H1 (cell line): ENCODE data around the gene CIAO2B. TPM values are rescaled to one million over a fixed set of nuclear protein-coding genes. Genes with fewer than 3 reads are reported as not detected.

Experiments used
- CTCF ChIA-PET: fragments of 300-600 bp; sonication (Branson Sonifier 250); formaldehyde crosslinking; loops from one replicate; lab custom pipeline; 2021; ENCODE audit not compliant: partially characterized antibody; lab: Charles Lee
- POLR2A ChIA-PET: fragments of 300-600 bp; sonication (Branson Sonifier 250); formaldehyde crosslinking; loops from one replicate; lab custom pipeline; 2021; ENCODE audit warnings: inconsistent platforms; ENCODE audit not compliant: partially characterized antibody; lab: Charles Lee
- DNase-seq, 2 experiments: peaks; one replicate each; pipeline versions ENCODE4 v3.0.0 to v3.0.0-alpha.2; 2010 to 2022; ENCODE audit warnings: low spot score in 2 of 2, low read depth in 1 of 2, mixed read lengths in 1 of 2
- FAIRE-seq: peaks from 2 replicates; lab custom pipeline; 2011; peaks lifted over from hg19 to GRCh38; lab: Jason Lieb, UNC
- H2AFZ ChIP-seq: 2 replicates; pipeline ENCODE4 v1.8.1; 2012; ENCODE audit warnings: low read length, inconsistent platforms
- H2AK5ac ChIP-seq: 2 replicates; pipeline ENCODE4 v1.6.1; 2013; ENCODE audit warnings: low read depth, low read length
- H2BK120ac ChIP-seq: replicated peaks from 2 replicates; pipeline ENCODE3; 2013; ENCODE audit warnings: low read depth, low read length, inconsistent platforms
- H2BK12ac ChIP-seq: 2 replicates; pipeline ENCODE4 v1.6.1; 2013; ENCODE audit warnings: low read depth, low read length
- H2BK15ac ChIP-seq: 2 replicates; pipeline ENCODE4 v1.6.1; 2013; ENCODE audit warnings: low read length
- H2BK20ac ChIP-seq: 2 replicates; pipeline ENCODE4 v1.6.1; 2013; ENCODE audit warnings: low read length
- H2BK5ac ChIP-seq: 2 replicates; pipeline ENCODE4 v1.6.1; 2013; ENCODE audit warnings: low read depth, low read length
- H3K14ac ChIP-seq: 2 replicates; pipeline ENCODE4 v1.6.1; 2013; ENCODE audit warnings: inconsistent platforms; ENCODE audit not compliant: insufficient read length
- H3K18ac ChIP-seq: 2 replicates; pipeline ENCODE4 v1.6.1; 2013; ENCODE audit warnings: low read length; ENCODE audit errors: extremely low read depth
- H3K23ac ChIP-seq: 2 replicates; pipeline ENCODE4 v1.6.1; 2013; ENCODE audit warnings: inconsistent platforms; ENCODE audit not compliant: insufficient read length
- H3K23me2 ChIP-seq: 2 replicates; pipeline ENCODE4 v1.6.1; 2013; ENCODE audit warnings: low read depth, low read length
- H3K27ac ChIP-seq: 2 replicates; pipeline ENCODE4 v1.6.1; 2011; ENCODE audit warnings: low read depth, low read length, inconsistent platforms
- H3K27me3 ChIP-seq, 4 experiments: replicated peaks in 1 of 4; 1 replicate in 1 of 4; 2 replicates in 3 of 4; pipeline versions ENCODE4 v1.6.1 to v1.8.1; 2011 to 2013; ENCODE audit warnings: low read length in 3 of 4, mild to moderate bottlenecking in 3 of 4, inconsistent platforms in 2 of 4, mixed read lengths in 2 of 4, moderate library complexity in 1 of 4; ENCODE audit not compliant: control insufficient read depth in 3 of 4, insufficient read depth in 3 of 4; ENCODE audit errors: extremely low read depth in 1 of 4
- H3K36me3 ChIP-seq, 4 experiments: 2 replicates each; pipeline versions ENCODE4 v1.6.1 to v1.8.1; 2011 to 2013; ENCODE audit warnings: mild to moderate bottlenecking in 4 of 4, low read length in 3 of 4, moderate library complexity in 2 of 4, control low read depth in 1 of 4, inconsistent platforms in 1 of 4; ENCODE audit not compliant: insufficient read depth in 4 of 4, control insufficient read depth in 2 of 4
- H3K4ac ChIP-seq: replicated peaks from 2 replicates; pipeline ENCODE3; 2013; ENCODE audit warnings: low read length, low read depth, mixed read lengths, inconsistent platforms; ENCODE audit not compliant: insufficient read length
- H3K4me1 ChIP-seq, 4 experiments: replicated peaks in 1 of 4; 1 replicate in 1 of 4; 2 replicates in 3 of 4; pipeline versions ENCODE4 v1.6.1 to v1.8.1; 2011 to 2013; ENCODE audit warnings: low read length in 3 of 4, inconsistent platforms in 2 of 4, mixed read lengths in 1 of 4; ENCODE audit not compliant: insufficient read depth in 4 of 4, control insufficient read depth in 3 of 4
- H3K4me2 ChIP-seq, 2 experiments: 2 replicates each; pipeline versions ENCODE4 v1.6.1 to v1.8.1; 2011 to 2013; ENCODE audit warnings: low read depth in 2 of 2, low read length in 2 of 2, control low read depth in 1 of 2, inconsistent platforms in 1 of 2, mild to moderate bottlenecking in 1 of 2; ENCODE audit not compliant: insufficient read depth in 1 of 2
- H3K4me3 ChIP-seq, 4 experiments: fragments of 200-600, 300-600 bp in 1 of 4; sonication (generic), shearing (Covaris generic), sonication (Bioruptor Twin) in 1 of 4; 2 replicates each; pipeline versions ENCODE4 v1.5.1 to v1.8.1; 2011 to 2016; ENCODE audit warnings: low read length in 4 of 4, low read depth in 3 of 4, control low read depth in 2 of 4, inconsistent platforms in 2 of 4, mild to moderate bottlenecking in 2 of 4, mixed read lengths in 1 of 4, moderate library complexity in 1 of 4; ENCODE audit not compliant: insufficient read depth in 2 of 4; ENCODE audit errors: extremely low read depth in 1 of 4
- H3K56ac ChIP-seq: replicated peaks from 2 replicates; pipeline ENCODE3; 2013; ENCODE audit warnings: low read depth, mild to moderate bottlenecking, mixed read lengths, low read length, inconsistent platforms; ENCODE audit not compliant: insufficient read length
- H3K79me1 ChIP-seq: 2 replicates; pipeline ENCODE4 v1.6.1; 2013; ENCODE audit warnings: low read depth, low read length, control low read depth
- H3K79me2 ChIP-seq, 2 experiments: 2 replicates each; pipeline versions ENCODE4 v1.6.1 to v1.8.1; 2012 to 2013; ENCODE audit warnings: low read length in 2 of 2, mild to moderate bottlenecking in 2 of 2, inconsistent platforms in 1 of 2; ENCODE audit not compliant: insufficient read depth in 2 of 2, control insufficient read depth in 1 of 2
- H3K9ac ChIP-seq, 4 experiments: replicated peaks in 1 of 4; 1 replicate in 1 of 4; 2 replicates in 3 of 4; pipeline versions ENCODE4 v1.6.1 to v1.8.1; 2011 to 2013; ENCODE audit warnings: low read depth in 3 of 4, low read length in 3 of 4, control low read depth in 2 of 4, mild to moderate bottlenecking in 2 of 4, moderate library complexity in 2 of 4, inconsistent platforms in 1 of 4; ENCODE audit errors: extremely low read depth in 1 of 4
- H3K9me3 ChIP-seq, 2 experiments: 2 replicates each; pipeline versions ENCODE4 v1.6.1 to v1.8.1; 2012 to 2013; ENCODE audit warnings: mild to moderate bottlenecking in 2 of 2, moderate library complexity in 2 of 2, control low read depth in 1 of 2, inconsistent platforms in 1 of 2, low read depth in 1 of 2, low read length in 1 of 2, mixed read lengths in 1 of 2; ENCODE audit not compliant: insufficient read depth in 2 of 2
- H4K20me1 ChIP-seq, 2 experiments: replicated peaks in 1 of 2; 2 replicates each; pipeline versions ENCODE3 to v1.8.1; 2011 to 2013; ENCODE audit warnings: inconsistent platforms in 2 of 2, low read length in 2 of 2, mild to moderate bottlenecking in 1 of 2; ENCODE audit not compliant: insufficient read depth in 2 of 2, control insufficient read depth in 1 of 2
- H4K5ac ChIP-seq: 2 replicates; pipeline ENCODE4 v1.6.1; 2013; ENCODE audit warnings: low read length, low read depth, mixed read lengths, inconsistent platforms; ENCODE audit not compliant: insufficient read length
- H4K8ac ChIP-seq: 2 replicates; pipeline ENCODE4 v1.8.0; 2013; ENCODE audit warnings: mild to moderate bottlenecking, moderate library complexity, low read length, inconsistent platforms; ENCODE audit not compliant: insufficient read depth; ENCODE audit errors: extremely low read depth
- H4K91ac ChIP-seq: replicated peaks from 2 replicates; pipeline ENCODE3; 2013; ENCODE audit warnings: low read length, mixed read lengths, inconsistent platforms; ENCODE audit not compliant: insufficient read length
- ASH2L ChIP-seq: fragments of 200-600, 300-600 bp; sonication (generic); IDR thresholded peaks from one replicate; pipeline ENCODE4 v1.7.1; 2017; ENCODE audit warnings: low read length
- BACH1 ChIP-seq: IDR thresholded peaks from 2 replicates; pipeline ENCODE4 v1.6.1; 2012; ENCODE audit warnings: low read length, improper control_type of control experiment
- CHD1 ChIP-seq: IDR thresholded peaks from 2 replicates; pipeline ENCODE4 v1.6.1; 2012; ENCODE audit warnings: low read depth, low read length, improper control_type of control experiment
- CREB1 ChIP-seq: IDR thresholded peaks from 2 replicates; pipeline ENCODE4 v1.6.1; 2012; ENCODE audit warnings: inconsistent platforms
- GABPA ChIP-seq: IDR thresholded peaks from 2 replicates; pipeline ENCODE4 v1.6.1; 2011; ENCODE audit warnings: mild to moderate bottlenecking, low read length, moderate library complexity, borderline replicate concordance; ENCODE audit not compliant: insufficient read depth
- KDM5A ChIP-seq: fragments of 200-600 bp; IDR thresholded peaks from 2 replicates; pipeline ENCODE4 v1.7.1; 2012; ENCODE audit warnings: mild to moderate bottlenecking, low read length, inconsistent platforms, mixed read lengths
- PHF8 ChIP-seq: fragments of 200-600 bp; sonication (generic); conservative IDR thresholded peaks from 2 replicates; pipeline ENCODE4 v1.7.1; 2012; ENCODE audit warnings: low read depth, mild to moderate bottlenecking, inconsistent platforms, low read length, moderate library complexity
- POU5F1 ChIP-seq: IDR thresholded peaks from 2 replicates; pipeline ENCODE4 v1.6.1; 2011; ENCODE audit warnings: low read depth, mild to moderate bottlenecking, low read length, moderate library complexity
- SRF ChIP-seq: IDR thresholded peaks from 2 replicates; pipeline ENCODE4 v1.6.1; 2011; ENCODE audit warnings: mild to moderate bottlenecking, low read depth, low read length, moderate library complexity
- SUZ12 ChIP-seq: fragments of 200-600 bp; sonication (generic); IDR thresholded peaks from 2 replicates; pipeline ENCODE4 v1.6.1; 2012; ENCODE audit warnings: mild to moderate bottlenecking, inconsistent platforms, low read length, moderate library complexity, mixed read lengths
- ZNF274 ChIP-seq: IDR thresholded peaks from 2 replicates; pipeline ENCODE4 v1.7.0; 2012; ENCODE audit warnings: low read length, borderline replicate concordance; ENCODE audit errors: extremely low read depth
- WGBS, 2 experiments: shearing (Covaris generic) in 1 of 2; methylation state at CpG; one replicate each; pipeline versions ENCODE4 v1.1.6 to v1.1.7; 2013 to 2015; ENCODE audit warnings: low lambda C conversion rate in 2 of 2, mixed read lengths in 2 of 2, inconsistent platforms in 1 of 2, low coverage in 1 of 2, missing lambda C conversion rate in 1 of 2; ENCODE audit not compliant: insufficient replicate concordance in 2 of 2, insufficient coverage in 1 of 2, insufficient read length in 1 of 2; ENCODE audit errors: extremely low coverage in 1 of 2, missing lambda C conversion rate in 1 of 2; 5-methylcytosine and 5-hydroxymethylcytosine counted together
- polyA plus RNA-seq, 7 experiments: library from polyadenylated mRNA; depleted of rRNA in 3 of 7; stranded (reverse) in 5 of 7; unstranded in 2 of 7; fragments of >200 nt in 5 of 7; fragments of 200-250 nt in 2 of 7; gene quantifications; 1 replicate in 5 of 7; 2 replicates in 1 of 7; 4 replicates in 1 of 7; pipeline versions ENCODE4 v1.2.1 to v1.2.3, GENCODE V29; 2011 to 2013; ENCODE audit warnings: missing spikeins in 2 of 7, mixed read lengths in 2 of 7
- total RNA-seq: library from RNA; stranded (reverse); fragmentation: NEBNext Ultra II Directional; extraction: Animal tissue kit (Norgen Biotek cat#: 25700); gene quantifications from 2 replicates; pipeline ENCODE4 v1.2.1, GENCODE V29; 2021
- TF ChIP-seq, protein P1 (sequence below): IDR thresholded peaks from 2 replicates; pipeline ENCODE4 v1.6.1; 2012; ENCODE audit warnings: inconsistent platforms
- TF ChIP-seq, protein P2 (sequence below): IDR thresholded peaks from 2 replicates; pipeline ENCODE4 v1.6.1; 2011; ENCODE audit warnings: low read depth, mild to moderate bottlenecking, low read length; ENCODE audit not compliant: insufficient read depth
- TF ChIP-seq, protein P3 (sequence below): IDR thresholded peaks from 2 replicates; pipeline ENCODE4 v1.6.1; 2012; ENCODE audit warnings: inconsistent platforms

Gene CIAO2B
- total and polyA plus RNA-seq, 2 of the 8 experiments (the other 6 are each of a cell fraction or from before 2014, with no cell fraction given), result 65.6 to 248 TPM

DNA sequence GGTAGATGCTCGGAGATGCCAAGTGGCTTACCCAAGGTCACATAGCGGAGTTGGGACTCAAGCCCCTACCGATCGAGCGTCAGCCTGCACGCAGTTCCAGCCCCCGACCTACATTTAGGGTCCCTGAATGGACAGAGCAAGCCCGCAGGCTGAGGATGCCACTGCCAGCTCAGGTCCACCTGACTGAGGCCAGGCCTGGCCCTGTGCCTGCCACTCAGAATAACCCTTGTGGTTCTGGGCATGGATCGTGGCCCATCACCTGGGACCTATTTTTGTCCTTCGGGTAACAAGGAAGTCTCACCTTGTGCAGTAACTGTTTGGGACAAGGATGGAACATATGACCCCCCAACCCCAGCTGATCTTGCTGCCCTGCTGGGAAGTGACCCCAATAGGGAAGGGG, 32.6 kb downstream of the CIAO2B start:
- no peak overlapping the region for H3K27ac ChIP-seq
- no peaks in the 10 kb centered on the region for H4K20me1 ChIP-seq
- no peak for DNase-seq

More for the DNA sequence above, 32.6 kb downstream of the CIAO2B start:
- no peaks in the 10 kb centered on the region for H3K79me2 ChIP-seq
- no peak overlapping the region for H3K4me2 ChIP-seq
- TF ChIP-seq SRF (no peak), SUZ12 (no peak), PHF8 (no peak), ZNF274 (no peak), CREB1 (no peak), KDM5A (no peak), CHD1 (no peak), ASH2L (no peak), POU5F1 (no peak), BACH1 (no peak), GABPA (no peak)
- TF ChIP-seq, protein P1, sequence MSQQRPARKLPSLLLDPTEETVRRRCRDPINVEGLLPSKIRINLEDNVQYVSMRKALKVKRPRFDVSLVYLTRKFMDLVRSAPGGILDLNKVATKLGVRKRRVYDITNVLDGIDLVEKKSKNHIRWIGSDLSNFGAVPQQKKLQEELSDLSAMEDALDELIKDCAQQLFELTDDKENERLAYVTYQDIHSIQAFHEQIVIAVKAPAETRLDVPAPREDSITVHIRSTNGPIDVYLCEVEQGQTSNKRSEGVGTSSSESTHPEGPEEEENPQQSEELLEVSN, result no peak
- TF ChIP-seq, protein P2, sequence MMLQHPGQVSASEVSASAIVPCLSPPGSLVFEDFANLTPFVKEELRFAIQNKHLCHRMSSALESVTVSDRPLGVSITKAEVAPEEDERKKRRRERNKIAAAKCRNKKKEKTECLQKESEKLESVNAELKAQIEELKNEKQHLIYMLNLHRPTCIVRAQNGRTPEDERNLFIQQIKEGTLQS, result no peak
- TF ChIP-seq, protein P3, sequence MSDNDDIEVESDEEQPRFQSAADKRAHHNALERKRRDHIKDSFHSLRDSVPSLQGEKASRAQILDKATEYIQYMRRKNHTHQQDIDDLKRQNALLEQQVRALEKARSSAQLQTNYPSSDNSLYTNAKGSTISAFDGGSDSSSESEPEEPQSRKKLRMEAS, result no peak
- no peaks in the 10 kb centered on the region for H3K27me3 ChIP-seq
- H3K79me1 ChIP-seq, result no peaks in the 10 kb centered on the region
- H2BK5ac ChIP-seq, result no peak overlapping the region
- FAIRE-seq, result no peak
- H3K4me3 ChIP-seq, result no peak overlapping the region
- H2AFZ ChIP-seq, result no peak overlapping the region
- H3K14ac ChIP-seq, result no peak overlapping the region
- H3K9ac ChIP-seq, result no peak overlapping the region
- peaks cover 0 to 6% (median 3%) of the 10 kb centered on the region in 4 experiments; a peak in 4 of 7 replicates for H3K4me1 ChIP-seq
- no peaks in the 10 kb centered on the region for H3K36me3 ChIP-seq
- H2BK120ac ChIP-seq, result no peak overlapping the region
- H3K56ac ChIP-seq, result no peak overlapping the region
- no peak overlapping the region for H2AK5ac ChIP-seq
- ChIA-PET CTCF (interaction anchor here (1.0 to 42.0 kb wide), 5 partner anchors 14 to 407 kb away, joined by 3 to 1009 read pairs (median 7); partner anchors contain the start of genes CDH16, CES3, CIAO2B and RRAD), POLR2A (interaction anchor here (1.2 to 1.3 kb wide), 2 partner anchors 9 to 42 kb away, joined by 3 to 5 read pairs; no protein-coding TSS in a partner anchor)
- H3K18ac ChIP-seq, result no peak overlapping the region
- no peak overlapping the region for H4K8ac ChIP-seq
- no peak overlapping the region for H3K23ac ChIP-seq
- no peak overlapping the region for H4K5ac ChIP-seq
- no peak overlapping the region for H2BK12ac ChIP-seq
- H3K23me2 ChIP-seq, result no peaks in the 10 kb centered on the region
- no peak overlapping the region for H2BK15ac ChIP-seq
- H3K4ac ChIP-seq, result no peak overlapping the region
- H3K9me3 ChIP-seq, result no peaks in the 10 kb centered on the region
- H4K91ac ChIP-seq, result no peak overlapping the region
- H2BK20ac ChIP-seq, result no peak overlapping the region
- WGBS, 2 experiments, result 92% methylated on average over 10 of the region's 10 CpGs; no CpG with 5 or more reads in 1 of the 2 experiments
